HL-60 (cell line): ENCODE measurements around the gene PTPRK.

Experiments
- CTCF ChIP-seq: IDR thresholded peaks from one replicate; pipeline ENCODE4 v1.5.1; 2011; ENCODE audit warnings: low read length, control low read depth, inconsistent platforms; ENCODE audit not compliant: insufficient read depth
- POLR2AphosphoS5 ChIP-seq: IDR thresholded peaks from 2 replicates; pipeline ENCODE4 v1.6.1; 2012; ENCODE audit warnings: low read depth
- SPI1 ChIP-seq: IDR thresholded peaks from 2 replicates; pipeline ENCODE4 v1.6.1; 2012; ENCODE audit warnings: low read depth, mild to moderate bottlenecking, borderline replicate concordance

GRCh38 chr6:128558924-128559323, 38.5 kb upstream of the PTPRK start:
- TF ChIP-seq SPI1, result no peak
- no peak for TF ChIP-seq CTCF
- TF ChIP-seq POLR2AphosphoS5, result no peak
